ENCODE data around the gene SASH1.

The SASH1 gene

DNA sequence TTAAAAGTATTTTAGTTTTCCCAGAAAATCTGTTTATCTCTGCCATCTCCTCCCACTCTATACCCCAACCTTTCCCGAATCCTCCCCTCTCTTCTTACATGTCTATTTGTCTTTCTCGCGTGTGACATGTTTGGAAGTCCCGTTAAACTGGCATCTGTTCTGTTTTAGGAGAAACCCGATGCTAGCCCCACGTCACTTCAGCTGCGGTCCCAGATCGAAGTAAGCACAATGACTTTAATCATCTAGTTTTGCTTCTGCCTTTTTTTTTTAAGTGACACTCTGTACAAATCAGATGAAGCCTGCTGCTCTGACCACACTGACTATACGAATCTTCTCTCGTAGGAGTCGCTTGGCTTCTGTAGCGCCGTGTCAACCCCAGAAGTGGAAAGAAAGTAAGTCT is 97.4 kb downstream of the SASH1 start:
- DNase-seq: no peak

DNA sequence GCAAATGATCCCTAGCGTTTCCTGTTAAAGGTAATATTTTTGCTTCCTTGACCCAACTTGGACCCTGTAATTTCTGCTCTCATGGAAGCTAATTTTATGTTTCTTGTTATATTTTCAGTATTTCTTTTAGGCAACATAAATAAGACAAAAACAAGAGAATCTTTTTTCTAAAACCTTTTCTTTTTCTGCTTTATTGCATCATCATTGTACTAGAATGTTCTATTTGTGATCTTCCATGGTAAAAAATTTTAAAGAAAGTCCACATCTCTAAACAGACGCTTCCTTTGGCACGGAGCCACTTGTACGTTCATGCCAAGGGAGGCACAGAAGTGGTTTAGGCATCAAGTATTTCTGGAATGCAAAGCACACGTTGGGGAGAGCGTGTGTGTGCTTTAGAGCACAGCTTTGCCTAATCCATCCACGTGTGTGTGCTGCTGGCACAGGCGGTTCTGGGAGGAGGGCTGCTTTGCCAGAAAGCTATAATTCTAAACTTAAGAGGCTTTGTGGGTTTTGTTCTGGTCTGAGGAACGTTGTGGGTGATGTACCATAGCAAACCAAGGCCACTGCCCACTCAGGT is 98.3 kb downstream of the SASH1 start:
- DNase-seq: peak; percentile 93

DNA sequence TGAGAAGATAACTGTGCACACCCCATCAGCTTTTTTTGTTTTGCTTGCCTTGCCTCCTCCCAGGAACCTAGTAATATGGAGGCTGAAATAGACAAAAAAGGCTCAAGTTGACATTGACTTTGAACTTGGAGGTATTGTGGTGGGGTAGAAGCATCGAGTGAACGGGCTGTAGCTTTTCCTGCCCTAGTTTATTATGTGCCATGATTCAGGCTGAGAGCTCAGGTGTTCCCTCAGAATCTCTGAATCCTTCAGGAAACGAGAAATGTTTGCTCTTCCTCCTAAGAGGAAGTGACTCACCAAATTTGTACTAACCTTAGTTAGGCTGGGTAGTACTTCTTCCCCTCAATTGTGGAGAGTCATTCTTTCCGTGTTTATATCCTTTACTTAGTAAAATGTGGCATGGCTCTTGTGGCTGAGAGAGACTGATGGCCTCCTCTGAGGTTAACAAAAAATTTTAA is 98.8 kb downstream of the SASH1 start:
- DNase-seq: peak; percentile 85

GRCh38 chr6:148443798-148444560 is 101.3 kb downstream of the SASH1 start:
- DNase-seq: no peak

GRCh38 chr6:148445116-148445515 is 102.5 kb downstream of the SASH1 start:
- no peak for DNase-seq

GRCh38 chr6:148445620-148446019 is 103.0 kb downstream of the SASH1 start:
- no peak for DNase-seq

GRCh38 chr6:148446681-148447080 is 104.0 kb downstream of the SASH1 start:
- no peak for DNase-seq

DNA sequence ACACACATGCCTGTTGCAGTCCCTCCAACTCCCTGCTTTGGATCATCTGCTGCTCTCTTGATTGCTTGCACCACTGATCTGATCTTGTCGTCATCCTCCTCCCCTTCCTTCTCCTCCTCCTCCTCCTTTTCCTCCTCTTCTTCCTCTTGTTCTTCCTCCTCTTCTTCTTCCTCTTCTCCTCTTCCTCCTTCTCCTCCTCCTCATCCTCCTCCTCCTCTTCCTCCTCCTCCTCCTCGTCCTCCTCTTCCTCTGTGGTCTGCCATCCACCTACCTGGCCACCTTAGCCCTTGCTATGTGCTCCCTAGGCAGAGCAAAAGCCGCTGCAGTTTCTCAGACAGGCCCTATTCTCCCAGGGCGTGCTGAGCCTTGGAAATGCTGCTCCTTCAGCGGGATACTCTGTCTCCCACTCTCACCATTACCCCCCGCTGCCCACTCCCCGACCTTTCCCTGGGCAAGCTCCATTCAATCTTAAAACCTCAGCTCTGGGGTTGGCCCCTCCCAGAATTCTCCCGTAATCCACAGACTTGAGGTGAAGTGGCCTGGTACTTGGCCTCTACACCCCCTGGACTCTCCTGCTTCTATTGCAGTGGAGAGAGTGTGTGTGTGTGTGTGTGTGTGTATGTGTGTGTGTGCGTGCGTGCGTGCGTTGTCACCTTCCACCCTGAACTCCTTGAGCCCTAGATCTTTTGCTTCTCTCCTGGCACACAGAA is 105.0 kb downstream of the SASH1 start:
- no peak for DNase-seq

DNA sequence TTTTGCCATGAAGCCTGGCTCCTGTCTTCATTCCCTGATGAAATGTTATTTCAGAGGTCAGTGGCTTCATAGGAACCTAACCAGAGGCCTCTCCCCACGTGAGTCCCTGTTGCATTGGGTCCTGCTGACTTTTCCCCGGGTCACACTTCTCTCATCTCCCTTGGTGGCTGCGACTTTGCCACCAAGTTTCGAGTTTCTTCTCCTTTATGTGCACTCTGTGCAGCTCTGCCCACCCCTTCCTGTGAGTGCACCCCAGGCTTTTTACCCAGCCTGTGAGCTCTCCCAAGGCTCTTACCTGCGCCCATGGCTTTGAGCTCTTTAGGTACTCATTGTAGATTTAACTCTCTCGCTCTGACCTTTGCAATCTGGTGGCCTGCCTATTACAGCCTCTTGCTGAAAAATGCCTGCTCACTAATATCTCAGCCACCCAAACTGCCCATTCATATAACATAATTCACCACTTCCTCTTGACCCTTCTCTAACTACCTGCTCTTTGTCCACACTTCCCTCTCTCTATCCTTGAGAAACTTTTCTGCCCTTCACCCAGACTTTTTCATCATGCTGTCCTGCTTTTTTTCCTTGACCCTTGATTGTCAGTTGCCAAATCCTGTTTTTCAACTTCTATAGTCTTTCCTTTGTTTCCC is 105.9 kb downstream of the SASH1 start:
- DNase-seq: no peak

DNA sequence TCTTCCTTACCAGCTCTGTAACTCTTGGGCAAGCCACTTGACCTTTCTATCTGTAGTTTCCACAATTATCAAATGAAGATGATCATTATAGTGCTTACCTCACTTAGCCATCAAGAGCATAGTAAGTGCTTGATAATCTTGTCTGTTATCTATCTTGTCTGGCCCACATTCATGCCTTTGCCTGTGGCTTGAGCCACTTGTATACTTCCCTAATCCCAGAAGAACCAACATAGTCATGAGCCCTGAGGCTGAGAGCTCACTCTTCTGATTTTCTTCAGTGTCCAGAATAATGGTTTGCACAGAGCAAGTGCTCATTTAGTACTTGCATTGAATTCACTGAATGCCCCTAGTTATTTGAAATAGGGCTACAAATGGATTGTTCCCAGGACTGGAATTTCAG is 108.2 kb downstream of the SASH1 start:
- DNase-seq: no peak

DNA sequence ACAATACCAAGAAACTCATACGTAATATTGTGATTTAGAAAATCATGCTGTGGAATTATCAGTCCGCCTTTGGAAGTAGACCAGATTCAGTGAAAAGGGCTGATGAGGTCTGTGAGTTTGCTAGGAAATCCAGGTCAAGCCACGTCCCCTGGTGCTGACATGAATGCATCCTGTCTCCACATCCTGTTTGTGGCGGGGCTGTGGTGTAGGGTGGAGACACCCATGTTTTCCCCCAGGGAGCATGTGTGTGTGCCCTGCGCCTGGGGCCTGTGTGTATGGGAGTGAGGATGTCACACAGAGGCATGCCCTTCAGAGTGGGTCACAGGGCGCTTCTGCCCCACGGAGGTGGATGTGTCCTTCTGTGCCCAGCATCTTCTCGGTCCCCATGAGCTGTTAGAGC is 109.1 kb downstream of the SASH1 start:
- no peak for DNase-seq

DNA sequence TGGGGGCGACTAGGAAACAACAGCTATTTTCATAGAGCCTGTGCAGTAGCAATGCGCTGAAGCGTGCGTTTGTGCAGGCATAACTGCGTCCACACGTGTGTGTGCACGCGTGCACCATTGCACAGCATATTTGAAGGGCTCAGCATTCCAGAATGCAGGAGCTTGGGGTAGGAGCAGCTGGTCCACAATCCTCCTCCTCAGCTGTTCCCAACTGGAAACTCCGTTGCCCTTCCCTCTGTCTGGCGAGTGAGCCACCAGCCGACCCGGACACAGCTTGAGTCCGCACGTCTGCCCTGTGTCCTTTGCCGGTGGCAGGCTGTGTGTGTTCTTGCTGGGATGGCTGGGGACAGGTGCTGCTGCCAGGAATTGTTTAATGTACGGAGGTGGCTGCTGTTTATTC is 110.2 kb downstream of the SASH1 start:
- DNase-seq: no peak

DNA sequence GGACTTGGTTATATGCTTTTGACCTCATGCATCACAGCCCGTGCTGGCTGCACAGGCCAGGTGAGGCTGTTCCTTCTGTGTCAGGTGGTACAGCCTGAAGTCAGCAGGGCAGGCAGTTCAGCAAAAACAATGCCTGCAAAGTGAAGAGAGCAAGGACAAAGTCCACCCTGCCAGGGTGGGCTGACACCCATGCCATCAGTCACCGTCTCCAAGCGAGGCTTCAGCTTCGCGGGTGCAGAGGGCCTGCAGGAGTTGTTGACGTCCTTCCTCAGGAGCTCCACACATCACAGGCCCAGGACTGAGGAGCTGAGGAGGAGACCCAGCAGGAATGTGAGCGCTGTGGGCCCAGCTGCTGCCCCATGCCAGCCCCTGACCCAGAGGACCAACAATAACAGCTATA is 111.3 kb downstream of the SASH1 start:
- no peak for DNase-seq

GRCh38 chr6:148455225-148455624 is 112.6 kb downstream of the SASH1 start:
- DNase-seq: no peak

DNA sequence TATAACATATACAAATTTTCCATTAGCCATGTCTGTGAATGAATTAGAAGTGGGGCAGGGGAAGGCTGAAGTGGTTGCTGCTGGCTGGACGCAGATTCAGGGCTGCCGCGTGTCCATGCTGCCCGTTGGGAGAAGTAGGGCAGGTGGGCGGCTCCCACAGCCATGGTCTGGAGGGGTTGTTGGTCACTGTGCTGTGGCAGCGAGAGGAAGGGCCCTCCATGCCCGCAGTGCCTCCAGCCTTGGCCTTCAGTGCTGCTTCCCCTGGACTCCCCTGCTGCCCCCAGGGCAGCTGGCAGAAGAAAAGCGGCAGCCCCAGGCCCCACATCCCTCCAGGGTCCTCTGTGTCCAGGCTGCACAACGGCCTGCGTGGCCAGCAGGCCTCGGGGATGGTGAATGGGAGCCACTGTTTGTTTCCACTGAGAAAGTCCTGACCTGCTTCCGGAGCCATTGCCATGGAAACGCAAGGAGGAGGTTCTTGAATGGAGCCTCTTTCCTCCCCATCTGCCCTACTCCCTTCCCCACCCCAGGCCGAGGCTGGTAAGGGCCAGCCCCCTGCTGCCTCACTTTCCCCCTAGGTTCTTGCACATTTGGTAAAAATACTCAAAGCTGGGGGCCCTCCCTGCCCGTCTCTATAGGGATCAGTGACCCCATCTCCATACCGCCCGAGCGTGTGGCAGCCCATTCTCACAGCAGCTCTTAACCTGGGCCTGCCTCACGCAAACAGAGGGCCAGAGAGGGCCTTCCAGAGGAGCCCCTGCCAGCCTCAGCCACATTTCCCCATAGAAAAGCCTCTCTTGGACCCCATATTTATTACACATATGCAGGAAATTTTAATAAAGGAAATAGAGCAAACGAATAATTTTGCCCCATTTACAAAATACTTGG is 113.3 kb downstream of the SASH1 start:
- no peak for DNase-seq

DNA sequence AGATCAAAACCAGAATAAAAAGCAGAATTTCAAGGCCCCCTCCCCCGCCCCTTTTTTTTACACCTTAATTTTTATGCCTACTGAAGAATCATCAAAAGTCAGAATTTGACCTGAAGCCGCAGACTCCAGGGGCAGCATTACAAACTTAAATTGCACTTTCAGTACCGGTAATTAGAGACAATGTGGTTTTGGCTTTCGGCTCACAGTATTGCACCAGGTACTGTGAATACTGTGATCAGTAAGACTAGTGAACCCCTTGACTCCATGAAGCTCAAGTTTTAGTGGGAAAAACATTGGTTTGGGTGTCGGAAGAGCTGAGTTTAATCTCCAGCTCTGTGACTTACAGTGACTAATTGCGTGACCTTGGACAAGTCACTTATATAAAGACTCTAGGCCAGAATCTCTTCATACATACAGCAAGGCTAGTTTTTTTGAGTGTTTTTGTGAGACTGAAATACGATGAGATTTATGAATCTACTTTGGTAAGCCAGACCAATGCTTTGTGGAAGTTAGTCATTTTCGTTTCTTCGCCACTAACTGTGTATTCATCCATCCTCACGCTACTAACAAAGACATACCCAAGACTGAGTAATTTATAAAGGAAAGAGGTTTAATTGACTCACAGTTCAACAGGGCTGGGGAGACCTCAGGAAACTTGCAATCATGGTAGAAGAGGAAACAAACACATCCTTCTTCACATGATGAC is 114.7 kb downstream of the SASH1 start:
- DNase-seq: no peak

DNA sequence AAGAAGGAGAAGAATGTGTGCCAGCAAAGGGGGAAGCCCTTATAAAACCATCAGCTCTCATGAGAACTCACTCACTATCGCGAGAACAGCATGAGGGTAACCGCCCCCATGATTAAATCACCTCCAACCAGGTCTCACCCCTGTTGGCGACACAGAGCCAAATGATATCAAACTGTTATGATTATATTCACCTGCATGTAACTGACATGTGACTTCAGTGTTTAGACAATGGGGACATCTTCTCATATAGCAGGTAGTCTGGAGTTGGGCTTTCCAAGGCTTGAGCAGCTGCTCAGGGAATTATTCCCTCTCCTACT is 115.2 kb downstream of the SASH1 start:
- no peak for DNase-seq

- DNase-seq: no peak
These were observed 116.6 kb downstream of the SASH1 start for GRCh38 chr6:148459238-148459637.

- DNase-seq: no peak
These were observed 118.4 kb downstream of the SASH1 start for GRCh38 chr6:148460876-148461646.

DNA sequence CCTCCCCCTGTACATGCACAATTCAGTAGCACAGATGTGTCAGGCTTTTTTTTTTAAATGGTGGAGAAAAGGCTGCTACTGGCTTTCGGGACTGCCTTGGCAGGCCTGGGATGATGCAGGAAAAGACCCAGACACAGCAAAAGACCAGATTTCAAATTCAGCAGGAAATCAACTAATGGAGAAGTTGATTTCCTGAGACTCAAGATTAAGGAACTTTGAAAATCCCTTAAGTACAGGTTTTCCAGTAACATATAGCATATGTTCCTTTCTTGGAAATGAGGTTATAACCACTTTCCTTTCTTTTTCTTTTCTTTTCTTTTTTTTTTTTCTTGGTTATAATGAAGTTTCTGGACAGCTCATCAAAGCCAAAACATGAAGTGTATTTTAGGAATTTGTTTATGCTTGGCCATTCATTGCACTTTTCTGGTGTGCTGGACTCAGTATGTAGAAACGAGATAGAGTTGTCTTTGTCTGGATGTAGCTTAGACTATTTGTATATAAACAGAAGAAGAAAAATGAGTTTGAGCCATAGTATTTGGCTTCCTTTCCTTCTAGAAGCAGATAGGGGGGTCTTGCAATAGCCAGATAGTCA is 119.4 kb downstream of the SASH1 start:
- DNase-seq: no peak

DNA sequence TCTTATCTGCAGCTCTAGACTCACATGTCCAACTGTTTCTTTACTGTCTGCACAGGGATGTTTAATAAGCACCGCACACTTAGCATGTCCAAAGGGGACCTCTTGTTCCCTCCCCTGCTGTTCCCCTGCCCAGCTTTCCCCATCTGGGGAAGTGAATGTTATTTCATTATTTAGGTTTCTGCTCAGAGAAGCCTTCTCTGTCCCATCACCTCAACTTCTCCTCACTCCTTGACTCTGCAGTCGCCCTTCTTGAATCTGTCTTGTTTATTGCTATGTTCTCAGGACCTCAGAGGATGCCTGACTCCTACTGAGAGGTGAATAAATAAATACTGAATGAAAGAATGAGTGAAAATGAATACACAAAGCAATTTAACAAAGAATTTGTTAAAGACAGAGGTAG is 121.0 kb downstream of the SASH1 start:
- no peak for DNase-seq

Data from kidney glomerular epithelial cell (primary cell).